Retinal pigment epithelial cell (primary cell): Measurements from ENCODE around the gene GFRA3.

ENCODE experiments used
- DNase-seq: peaks from one replicate; pipeline ENCODE4 v3.0.0-alpha.2; 2010; ENCODE audit warnings: low read depth
- H3K4me3 ChIP-seq: 2 replicates; pipeline ENCODE4 v1.5.1; 2011; ENCODE audit warnings: mild to moderate bottlenecking, low read length, control low read depth, moderate library complexity
- TF ChIP-seq, protein P1 (sequence below): conservative IDR thresholded peaks from 2 replicates; pipeline ENCODE4 v1.5.1; 2011; ENCODE audit warnings: low read depth, low read length, control low read depth, inconsistent platforms

Gene GFRA3

DNA sequence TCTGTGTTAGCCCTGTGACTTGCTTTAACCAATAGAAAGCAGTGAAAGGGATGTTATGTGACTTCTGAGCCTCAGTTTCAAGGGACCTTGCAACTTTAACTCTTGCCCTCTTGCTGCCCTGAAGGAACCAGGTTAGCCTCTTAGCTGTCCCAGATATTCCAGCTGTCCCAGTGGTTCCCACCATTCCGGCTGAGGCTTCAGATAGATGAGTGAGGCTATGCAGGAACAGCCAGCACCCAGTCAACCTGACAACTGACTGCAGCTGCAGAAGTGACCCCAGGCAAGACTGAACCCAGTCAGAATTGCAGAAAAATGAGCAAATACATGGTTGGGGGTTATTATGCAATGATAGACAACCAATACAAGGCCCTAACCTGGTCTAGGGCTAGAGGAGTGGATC, 50.9 kb downstream of the GFRA3 start:
- TF ChIP-seq, protein P1, sequence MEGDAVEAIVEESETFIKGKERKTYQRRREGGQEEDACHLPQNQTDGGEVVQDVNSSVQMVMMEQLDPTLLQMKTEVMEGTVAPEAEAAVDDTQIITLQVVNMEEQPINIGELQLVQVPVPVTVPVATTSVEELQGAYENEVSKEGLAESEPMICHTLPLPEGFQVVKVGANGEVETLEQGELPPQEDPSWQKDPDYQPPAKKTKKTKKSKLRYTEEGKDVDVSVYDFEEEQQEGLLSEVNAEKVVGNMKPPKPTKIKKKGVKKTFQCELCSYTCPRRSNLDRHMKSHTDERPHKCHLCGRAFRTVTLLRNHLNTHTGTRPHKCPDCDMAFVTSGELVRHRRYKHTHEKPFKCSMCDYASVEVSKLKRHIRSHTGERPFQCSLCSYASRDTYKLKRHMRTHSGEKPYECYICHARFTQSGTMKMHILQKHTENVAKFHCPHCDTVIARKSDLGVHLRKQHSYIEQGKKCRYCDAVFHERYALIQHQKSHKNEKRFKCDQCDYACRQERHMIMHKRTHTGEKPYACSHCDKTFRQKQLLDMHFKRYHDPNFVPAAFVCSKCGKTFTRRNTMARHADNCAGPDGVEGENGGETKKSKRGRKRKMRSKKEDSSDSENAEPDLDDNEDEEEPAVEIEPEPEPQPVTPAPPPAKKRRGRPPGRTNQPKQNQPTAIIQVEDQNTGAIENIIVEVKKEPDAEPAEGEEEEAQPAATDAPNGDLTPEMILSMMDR: no peak
- no peak for DNase-seq
- no peak overlapping the region for H3K4me3 ChIP-seq

- no peak for DNase-seq
- H3K4me3 ChIP-seq: no peak overlapping the region
- TF ChIP-seq, protein P1: no peak
These were observed 57.6 kb downstream of the GFRA3 start for GRCh38 chr5:138216799-138217198.

- H3K4me3 ChIP-seq: peak within 1 kb of the TSS; percentile 100
- DNase-seq: peak; percentile 96
- TF ChIP-seq, protein P1: no peak
These were observed 61.0 kb downstream of the GFRA3 start, which contains the start of gene CDC23 for GRCh38 chr5:138213161-138214029. TSS of gene CDC23 (minus strand) at chr5:138213323. CDS start at chr5:138213312, 11 bp downstream.

GRCh38 chr5:138212828-138213160, 61.6 kb downstream of the GFRA3 start:
- TF ChIP-seq, protein P1: no peak
- no peak for DNase-seq
- peak overlapping the region; percentile 100 for H3K4me3 ChIP-seq

DNA sequence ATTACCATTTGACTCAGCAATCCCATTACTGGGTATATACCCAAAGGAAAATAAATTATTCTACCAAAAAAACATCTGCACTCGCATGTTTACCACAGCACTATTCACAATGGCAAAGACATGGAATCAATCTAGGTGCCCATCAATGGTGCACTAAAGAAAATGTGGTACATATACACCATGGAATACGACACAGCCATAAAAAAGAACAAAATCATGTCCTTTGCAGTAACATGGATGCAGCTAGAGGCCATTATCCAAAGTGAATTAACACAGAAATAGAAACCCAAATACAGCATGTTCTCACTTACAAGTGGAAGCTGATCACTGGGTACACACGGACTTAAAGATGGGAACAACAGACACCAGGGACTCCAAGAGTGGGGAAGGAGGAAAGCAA, 63.4 kb downstream of the GFRA3 start:
- H3K4me3 ChIP-seq: no peak overlapping the region
- no peak for DNase-seq
- TF ChIP-seq, protein P1: no peak
